Measurements from ENCODE around the gene IL10.

The IL10 gene

DNA sequence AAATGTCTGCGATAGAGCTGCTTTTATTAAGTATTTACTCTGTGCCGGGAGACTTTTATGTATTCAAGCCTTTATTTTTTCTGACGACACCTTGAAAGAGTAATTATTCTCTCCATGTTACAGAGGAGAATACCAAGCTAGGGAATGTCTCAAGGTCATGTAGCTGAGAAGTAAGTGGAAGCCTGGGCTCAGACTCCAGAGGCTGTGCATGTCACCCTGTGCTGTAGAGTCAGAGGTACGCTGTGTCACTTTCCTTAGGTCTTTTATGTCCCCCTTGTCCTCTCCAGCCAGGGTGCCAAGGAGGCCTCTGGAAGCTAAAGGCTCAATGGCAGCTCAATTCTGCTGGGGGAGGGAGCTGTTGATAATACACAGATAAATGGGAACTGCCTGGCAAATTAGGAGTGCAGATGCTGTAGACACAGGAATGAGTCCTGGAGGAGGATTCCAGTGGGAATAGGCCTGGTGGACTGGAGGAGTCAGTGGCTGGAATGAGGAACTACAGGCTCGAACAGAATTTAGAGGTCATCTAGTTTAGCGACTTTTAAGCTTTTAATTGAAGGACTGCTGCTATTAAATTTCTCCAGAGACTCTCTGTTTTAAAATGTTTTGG, 11.0 kb downstream of the IL10 start:
- Histone ChIP-seq H3K36me3 (no peaks in the 10 kb centered on the region), H4K20me1 (no peaks in the 10 kb centered on the region), H3K27me3 (no peaks in the 10 kb centered on the region), H3K9me3 (replicated peaks in 1 of 11) (peaks cover 6 to 14% (median 11%) of the 10 kb centered on the region in 11 experiments; a peak in 13 of 22 replicates), H3K4me1 (peaks cover 14 to 22% (median 16%) of the 10 kb centered on the region in 10 experiments), H3K4me3 (no peak overlapping the region), H3K9ac (no peak overlapping the region), H3K4me2 (no peak overlapping the region), H3K27ac (no peak overlapping the region)
- TF ChIP-seq Cebpa-rat (IDR thresholded peaks at IDR 0.05): no peak

DNA sequence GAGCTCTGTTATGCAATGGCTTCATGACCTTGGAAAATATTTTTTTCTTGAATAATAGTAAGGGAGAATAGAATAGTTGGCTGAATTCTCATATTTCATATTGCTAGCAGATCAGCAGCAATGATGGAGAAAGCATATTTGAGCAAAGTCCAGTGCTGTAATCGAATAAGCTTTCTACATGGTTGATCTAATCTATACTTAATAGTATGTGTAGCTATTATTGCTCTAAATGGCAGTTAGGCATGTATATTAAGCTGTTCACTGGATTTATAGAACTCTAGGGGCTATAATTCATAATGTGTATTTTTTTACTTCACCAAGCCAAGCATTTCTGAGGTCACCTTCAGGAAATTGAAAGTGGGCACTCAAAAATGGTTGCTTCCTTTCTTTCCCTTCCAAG, 11.7 kb downstream of the IL10 start:
- H4K20me1 ChIP-seq: no peaks in the 10 kb centered on the region
- no peak overlapping the region for H3K4me2 ChIP-seq
- H3K9me3 ChIP-seq (replicated peaks in 1 of 11): peaks cover 6 to 21% (median 13%) of the 10 kb centered on the region in 11 experiments; a peak in 19 of 22 replicates
- no peak overlapping the region for H3K27ac ChIP-seq
- H3K27me3 ChIP-seq: no peaks in the 10 kb centered on the region
- H3K4me1 ChIP-seq: peaks cover 8 to 15% (median 10%) of the 10 kb centered on the region in 10 experiments
- H3K36me3 ChIP-seq: no peaks in the 10 kb centered on the region
- no peak overlapping the region for H3K9ac ChIP-seq
- TF ChIP-seq Cebpa-rat (IDR thresholded peaks at IDR 0.05): no peak
- H3K4me3 ChIP-seq: no peak overlapping the region

DNA sequence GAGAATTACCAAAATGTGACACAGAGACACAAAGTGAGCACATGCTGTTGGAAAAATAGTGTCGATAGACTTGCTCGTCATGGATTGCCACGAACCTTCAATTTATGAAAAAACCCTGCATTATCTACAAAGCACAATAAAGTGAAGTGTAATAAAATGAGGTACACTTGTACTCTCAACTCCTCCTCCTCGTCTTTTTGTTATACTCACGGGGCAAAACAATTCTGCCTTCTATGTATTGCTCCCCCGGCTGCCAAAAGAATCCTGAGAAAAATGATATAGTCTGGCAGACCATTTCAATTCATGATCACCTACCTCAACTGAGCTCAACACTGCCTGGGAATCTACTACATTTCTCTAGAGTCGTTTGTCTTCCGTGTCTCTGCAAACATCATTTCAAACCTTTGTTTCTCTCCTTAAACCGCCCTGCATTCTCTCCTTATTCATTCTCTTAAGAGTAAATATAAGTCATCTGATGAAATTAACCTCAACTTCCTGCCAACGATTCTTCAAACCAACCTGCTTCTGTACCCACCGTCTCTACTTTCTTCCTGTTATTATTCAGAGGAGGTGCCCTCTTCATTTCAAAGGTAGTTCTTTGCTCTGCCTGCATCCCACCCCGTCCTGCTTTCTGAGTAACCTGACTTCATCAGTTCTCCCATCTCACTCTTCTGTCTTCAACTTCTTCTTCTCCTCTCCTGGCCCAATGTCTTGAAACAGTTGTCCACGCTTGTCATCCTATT, 14.6 kb downstream of the IL10 start:
- Histone ChIP-seq H3K9ac (no peak overlapping the region), H3K4me2 (peak overlapping the region; percentile 30 to 61 (median 43); a peak in 21 of 22 replicates), H3K9me3 (replicated peaks in 1 of 11) (peaks cover 4 to 18% (median 13%) of the 10 kb centered on the region in 11 experiments; a peak in 16 of 22 replicates), H3K36me3 (no peaks in the 10 kb centered on the region), H3K27me3 (no peaks in the 10 kb centered on the region), H3K27ac (no peak overlapping the region), H3K4me3 (no peak overlapping the region), H4K20me1 (no peaks in the 10 kb centered on the region), H3K4me1 (peaks cover 9 to 29% (median 19%) of the 10 kb centered on the region in 10 experiments; a peak in 19 of 20 replicates)
- TF ChIP-seq Cebpa-rat (IDR thresholded peaks at IDR 0.05): no peak

DNA sequence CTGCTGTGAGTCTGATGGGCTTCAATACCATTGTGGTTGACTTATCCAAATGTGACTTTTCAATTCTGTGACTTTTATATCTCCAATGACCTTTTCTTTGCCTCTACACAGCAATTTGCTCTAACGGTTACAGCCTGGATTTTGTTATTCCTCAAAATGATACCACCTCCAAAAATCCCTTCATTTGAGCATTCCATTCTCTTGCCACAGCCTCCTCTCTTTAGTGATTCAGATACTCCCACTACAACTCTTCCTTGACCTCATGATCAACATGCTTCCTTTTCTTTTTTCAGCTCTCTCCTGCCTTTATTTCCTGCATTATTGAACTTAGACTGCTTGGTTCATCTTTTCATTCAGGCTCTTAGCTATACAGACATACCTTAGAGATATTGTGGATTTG, 18.3 kb downstream of the IL10 start:
- H3K27me3 ChIP-seq: no peaks in the 10 kb centered on the region
- no peak for TF ChIP-seq Cebpa-rat (IDR thresholded peaks at IDR 0.05)

DNA sequence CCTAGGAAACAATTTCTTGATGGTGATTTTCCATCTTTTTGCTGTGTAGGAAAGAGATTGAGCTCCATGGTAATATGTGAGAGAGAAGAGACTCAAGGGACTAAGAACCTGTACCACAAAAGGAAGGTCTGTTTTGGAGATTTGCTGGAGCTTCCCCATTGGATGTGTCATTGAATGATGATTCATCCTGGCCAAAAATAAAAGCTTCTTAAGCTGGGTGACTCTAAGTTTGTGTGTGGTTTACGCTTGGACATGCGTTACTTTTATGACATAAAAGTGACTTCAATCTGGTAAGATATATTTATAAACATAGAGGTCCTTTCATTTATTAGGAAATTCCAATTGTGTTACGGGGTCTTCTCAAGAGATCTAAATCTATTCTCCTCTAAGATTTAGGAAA, 19.2 kb downstream of the IL10 start:
- TF ChIP-seq Cebpa-rat (IDR thresholded peaks at IDR 0.05): no peak
- Histone ChIP-seq H4K20me1 (no peaks in the 10 kb centered on the region), H3K27ac (peak overlapping the region in 1 of 11 experiments; percentile 17; a peak in 1 of 22 replicates), H3K9me3 (replicated peaks in 1 of 11) (peaks cover 0 to 18% (median 13%) of the 10 kb centered on the region in 11 experiments; a peak in 16 of 22 replicates), H3K27me3 (no peaks in the 10 kb centered on the region), H3K9ac (no peak overlapping the region), H3K4me3 (no peak overlapping the region), H3K36me3 (no peaks in the 10 kb centered on the region), H3K4me1 (peaks cover 9 to 58% (median 23%) of the 10 kb centered on the region in 10 experiments; a peak in 19 of 20 replicates), H3K4me2 (peak overlapping the region in 8 of 11 experiments; percentile 9 to 82 (median 49); a peak in 11 of 22 replicates)

More for the DNA sequence above, 18.3 kb downstream of the IL10 start:
- Histone ChIP-seq H3K9me3 (replicated peaks in 1 of 11) (peaks cover 4 to 18% (median 13%) of the 10 kb centered on the region in 11 experiments; a peak in 16 of 22 replicates), H3K36me3 (no peaks in the 10 kb centered on the region), H3K4me2 (peak overlapping the region in 3 of 11 experiments; percentile 76 to 82 (median 77); a peak in 6 of 22 replicates), H3K4me1 (peaks cover 9 to 49% (median 21%) of the 10 kb centered on the region in 10 experiments; a peak in 19 of 20 replicates), H3K9ac (no peak overlapping the region), H3K27ac (no peak overlapping the region), H3K4me3 (no peak overlapping the region), H4K20me1 (no peaks in the 10 kb centered on the region)

DNA sequence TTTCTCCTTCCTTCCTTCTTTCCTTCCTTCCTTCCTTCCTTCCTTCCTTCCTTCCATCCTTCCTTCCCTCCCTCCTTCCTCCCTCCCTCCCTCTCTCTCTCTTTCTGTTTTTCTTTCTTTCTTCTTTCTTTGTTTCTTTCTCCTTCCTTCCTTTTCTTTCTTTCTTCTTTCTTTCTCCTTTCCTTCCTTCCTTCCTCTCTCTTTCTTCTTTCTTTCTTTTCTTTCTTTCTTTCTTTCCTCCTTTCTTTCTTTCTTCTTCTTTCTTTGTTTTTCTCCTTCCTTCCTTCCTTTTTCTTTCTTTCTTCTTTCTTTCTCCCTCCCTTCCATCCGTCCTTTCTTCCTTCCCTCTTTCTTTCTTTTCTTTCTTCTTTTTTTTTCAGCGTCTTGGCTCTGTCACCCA, 19.8 kb downstream of the IL10 start:
- no peak for TF ChIP-seq Cebpa-rat (IDR thresholded peaks at IDR 0.05)
- no peak overlapping the region for H3K4me3 ChIP-seq
- H3K9ac ChIP-seq: no peak overlapping the region
- no peaks in the 10 kb centered on the region for H3K27me3 ChIP-seq
- peak overlapping the region in 1 of 11 experiments; percentile 16; a peak in 1 of 22 replicates for H3K27ac ChIP-seq
- peak overlapping the region in 7 of 11 experiments; percentile 9 to 82 (median 59); a peak in 8 of 22 replicates for H3K4me2 ChIP-seq
- no peaks in the 10 kb centered on the region for H3K36me3 ChIP-seq
- peaks cover 0 to 18% (median 13%) of the 10 kb centered on the region in 11 experiments; a peak in 16 of 22 replicates for H3K9me3 ChIP-seq (replicated peaks in 1 of 11)
- no peaks in the 10 kb centered on the region for H4K20me1 ChIP-seq
- peaks cover 2 to 59% (median 18%) of the 10 kb centered on the region in 10 experiments; a peak in 19 of 20 replicates for H3K4me1 ChIP-seq

DNA sequence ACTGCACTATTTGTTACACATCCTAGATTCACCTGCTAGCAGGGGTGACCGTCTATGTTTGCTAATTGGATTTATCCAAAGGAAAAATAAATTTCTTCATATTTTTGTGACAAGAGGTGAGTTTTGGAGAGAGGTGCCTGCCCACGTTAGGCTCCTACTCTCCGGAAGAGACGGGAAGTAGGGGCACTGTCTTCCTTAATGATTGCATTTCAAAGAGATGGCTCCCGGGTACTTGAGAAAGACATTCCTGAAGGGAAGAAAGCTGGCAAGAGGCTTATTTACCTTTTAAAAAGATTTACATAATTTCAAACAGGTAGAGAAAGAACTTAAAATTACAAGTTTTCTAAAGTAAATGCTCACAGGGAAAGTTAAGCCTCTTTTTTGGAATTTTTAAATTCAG, 20.4 kb downstream of the IL10 start:
- peaks cover 0 to 64% (median 16%) of the 10 kb centered on the region in 10 experiments; a peak in 12 of 20 replicates for H3K4me1 ChIP-seq
- H3K27me3 ChIP-seq: no peaks in the 10 kb centered on the region
- TF ChIP-seq Cebpa-rat (IDR thresholded peaks at IDR 0.05): no peak
- H4K20me1 ChIP-seq: no peaks in the 10 kb centered on the region
- no peaks in the 10 kb centered on the region for H3K36me3 ChIP-seq
- H3K27ac ChIP-seq: no peak overlapping the region
- H3K9ac ChIP-seq: no peak overlapping the region
- peak overlapping the region in 1 of 11 experiments; percentile 31; a peak in 1 of 22 replicates for H3K4me2 ChIP-seq
- peaks cover 0 to 18% (median 13%) of the 10 kb centered on the region in 11 experiments; a peak in 16 of 22 replicates for H3K9me3 ChIP-seq (replicated peaks in 1 of 11)
- H3K4me3 ChIP-seq: no peak overlapping the region

DNA sequence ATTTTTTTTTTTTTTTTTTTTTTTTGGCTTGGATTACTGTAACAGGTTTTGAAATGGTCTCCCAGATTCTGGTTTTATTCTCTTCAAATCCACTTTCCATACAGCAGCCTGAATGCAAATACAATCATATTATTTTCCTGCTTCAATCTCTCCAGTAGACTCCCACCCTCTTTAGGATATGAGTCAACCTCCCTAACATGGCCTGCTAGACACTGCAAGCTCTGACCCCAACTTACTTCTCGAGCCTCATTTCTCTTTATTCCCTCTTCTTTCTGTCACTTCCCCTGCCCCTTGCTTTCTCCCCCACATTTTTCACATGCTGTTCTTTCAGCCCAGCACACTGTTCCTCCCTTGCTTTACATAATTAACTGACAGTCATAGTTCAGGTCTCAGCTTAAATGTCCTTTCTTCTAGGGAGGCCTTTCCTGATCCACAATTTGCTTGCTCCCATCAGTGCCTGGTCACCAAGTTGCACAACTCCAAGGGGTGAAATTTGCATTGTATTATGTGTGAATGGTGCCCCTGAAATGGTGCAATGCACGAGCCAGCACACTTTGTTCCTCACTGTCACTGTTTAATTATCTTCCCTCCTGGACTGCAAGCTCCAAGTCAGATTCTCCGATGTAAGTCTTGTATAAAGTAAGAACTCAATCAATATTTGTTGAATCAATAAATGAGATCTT, 23.8 kb downstream of the IL10 start:
- peak overlapping the region in 5 of 11 experiments; percentile 10 to 74 (median 65); a peak in 8 of 22 replicates for H3K4me2 ChIP-seq
- no peak for TF ChIP-seq Cebpa-rat (IDR thresholded peaks at IDR 0.05)
- H3K4me3 ChIP-seq: no peak overlapping the region
- no peaks in the 10 kb centered on the region for H3K36me3 ChIP-seq
- no peak overlapping the region; a peak in 1 of 22 replicates for H3K27ac ChIP-seq
- H3K27me3 ChIP-seq: no peaks in the 10 kb centered on the region
- H4K20me1 ChIP-seq: 0 out of 22 replicates have a peak, but pooled peaks cover 0 to 6% (median 0%) of the 10 kb centered on the region in 11 experiments
- H3K9me3 ChIP-seq (replicated peaks in 1 of 11): no peaks in the 10 kb centered on the region
- peaks cover 0 to 72% (median 16%) of the 10 kb centered on the region in 10 experiments; a peak in 13 of 20 replicates for H3K4me1 ChIP-seq
- H3K9ac ChIP-seq: no peak overlapping the region
